Gastrocnemius medialis (tissue), 4 donors: ENCODE measurements around the gene ACSL1. TPM values are rescaled to one million over a fixed set of nuclear protein-coding genes. Genes with fewer than 3 reads are reported as not detected.

Source experiments
- ATAC-seq, 2 donors: fragments of 150-250 bp; one replicate each; pipeline ENCODE4 v1.9.1; 2016
- DNase-seq, 2 donors: peaks; one replicate each; pipeline ENCODE4 v3.0.0-alpha.2; 2019
- H3K27ac ChIP-seq, 4 donors: fragments of 200-600 bp; sonication (generic); 1 replicate in 1 of 4; 2 replicates in 3 of 4; pipeline ENCODE4 v1.5.1; 2016 to 2018; ENCODE audit warnings: mild to moderate bottlenecking in 2 of 4, moderate library complexity in 1 of 4
- H3K27me3 ChIP-seq, 3 donors: fragments of 200-600 bp; sonication (generic) in 2 of 3; 1 replicate in 1 of 3; 2 replicates in 2 of 3; pipeline versions ENCODE4 v1.5.1 to v1.6.0; 2016 to 2019; ENCODE audit warnings: mild to moderate bottlenecking in 1 of 3, moderate library complexity in 1 of 3
- H3K36me3 ChIP-seq, 2 donors: fragments of 200-600 bp; sonication (generic) in 1 of 2; one replicate each; pipeline ENCODE4 v1.5.1; 2017 to 2018
- H3K4me1 ChIP-seq, 2 donors: fragments of 200-600 bp; sonication (generic) in 1 of 2; one replicate each; pipeline ENCODE4 v1.5.1; 2016 to 2017; ENCODE audit warnings: mild to moderate bottlenecking in 2 of 2
- H3K4me3 ChIP-seq, 4 donors: fragments of 200-600 bp; sonication (generic) in 3 of 4; 1 replicate in 1 of 4; 2 replicates in 3 of 4; pipeline ENCODE4 v1.5.1; 2016 to 2019; ENCODE audit warnings: mild to moderate bottlenecking in 2 of 4
- H3K9me3 ChIP-seq, 3 donors: fragments of 200-600 bp; sonication (generic) in 2 of 3; 1 replicate in 1 of 3; 2 replicates in 2 of 3; pipeline ENCODE4 v1.5.1; 2016 to 2019
- CTCF ChIP-seq, 5 experiments: fragments of 450-650 bp in 3 of 5; fragments of 200-600 bp in 2 of 5; sonication (generic) in 2 of 5; IDR thresholded peaks in 4 of 5; conservative IDR thresholded peaks in 1 of 5; 1 replicate in 4 of 5; 2 replicates in 1 of 5; pipeline ENCODE4 v1.5.1; 2016 to 2019; ENCODE audit warnings: antibody characterized with exemption in 5 of 5, mild to moderate bottlenecking in 3 of 5, moderate library complexity in 3 of 5
- POLR2A ChIP-seq, 2 donors: fragments of 450-650 bp; IDR thresholded peaks; one replicate each; pipeline ENCODE4 v1.6.1; 2017; ENCODE audit warnings: antibody characterized with exemption in 2 of 2, mild to moderate bottlenecking in 2 of 2, moderate library complexity in 2 of 2
- in situ Hi-C, 4 donors: fragments of 200-750 bp; cut with MboI; loops; one replicate each; pipeline versions ENCODE4 v1.15.0 to v1.8.0; 2017; ENCODE audit warnings: low sequenced_read_pairs in 4 of 4
- intact Hi-C: fragments of 100-400 bp; cut with DNase I; formaldehyde crosslinking; loops from one replicate; pipeline ENCODE4 v1.15.1; 2023; ENCODE audit warnings: low total_unique reads
- total RNA-seq, 4 donors: library from RNA; depleted of rRNA; stranded (reverse); fragments of >200 nt; gene quantifications; one replicate each; pipeline versions ENCODE4 v1.1.0 to v1.2.3, GENCODE V29; 2016

ACSL1 gene
- total RNA-seq, 4 donors from 2014 or later, result 591 to 2,181 (median 1,316) TPM

- DNase-seq (no peak), ATAC-seq (no peak)
- in situ Hi-C loops (loop anchor here in 1 of 4 donors (25.0 kb wide), 1 partner anchor 783 kb away; no protein-coding TSS in a partner anchor), intact Hi-C loops (loop anchor here (1.0 kb wide), 1 partner anchor 10 kb away; no protein-coding TSS in a partner anchor)
- Histone ChIP-seq H3K9me3 (no peaks in the 10 kb centered on the region), H3K27ac (peak overlapping the region; percentile 97 to 100 (median 98)), H3K36me3 (peaks cover 0 to 50% of the 10 kb centered on the region in 2 donors), H3K4me1 (peaks cover 46 to 71% of the 10 kb centered on the region in 2 donors), H3K4me3 (peak overlapping the region; percentile 63 to 72 (median 68)), H3K27me3 (no peaks in the 10 kb centered on the region)
- TF ChIP-seq POLR2A (IDR thresholded peaks at IDR 0.05), result no peak
- TF ChIP-seq CTCF (IDR thresholded peaks at IDR 0.05 in 4 of 5, conservative IDR thresholded peaks at IDR 0.05 in 1 of 5), result no peak
Measured at GRCh38 chr4:184803874-184804273, 21.9 kb downstream of the ACSL1 start.

GRCh38 chr4:184803133-184803532 is 22.6 kb downstream of the ACSL1 start:
- no peak for TF ChIP-seq POLR2A (IDR thresholded peaks at IDR 0.05)
- no peak for TF ChIP-seq CTCF (IDR thresholded peaks at IDR 0.05 in 4 of 5, conservative IDR thresholded peaks at IDR 0.05 in 1 of 5)
- H3K4me3 ChIP-seq, result peak overlapping the region; percentile 63 to 72 (median 68)
- in situ Hi-C loops, result loop anchor here in 1 of 4 donors (25.0 kb wide), 1 partner anchor 784 kb away; no protein-coding TSS in a partner anchor

GRCh38 chr4:184802697-184803015 is 23.1 kb downstream of the ACSL1 start:
- H3K4me3 ChIP-seq, result peak overlapping the region; percentile 63 to 72 (median 68)

More at GRCh38 chr4:184803133-184803532, 22.6 kb downstream of the ACSL1 start:
- Histone ChIP-seq H3K27ac (peak overlapping the region; percentile 97 to 100 (median 98)), H3K4me1 (peaks cover 45 to 71% of the 10 kb centered on the region in 2 donors), H3K36me3 (peaks cover 0 to 58% of the 10 kb centered on the region in 2 donors), H3K9me3 (no peaks in the 10 kb centered on the region), H3K27me3 (no peaks in the 10 kb centered on the region)
- intact Hi-C loops, result loop anchor here (1.0 kb wide), 1 partner anchor 9 kb away; no protein-coding TSS in a partner anchor
- ATAC-seq, result no peak
- no peak for DNase-seq

GRCh38 chr4:184801781-184802696 is 23.7 kb downstream of the ACSL1 start:
- ATAC-seq (no peak), DNase-seq (no peak)
- Histone ChIP-seq H3K4me3 (peak overlapping the region; percentile 63 to 72 (median 68)), H3K36me3 (peaks cover 0 to 68% of the 10 kb centered on the region in 2 donors), H3K4me1 (peaks cover 44 to 73% of the 10 kb centered on the region in 2 donors), H3K27ac (peak overlapping the region; percentile 97 to 100 (median 98)), H3K9me3 (no peaks in the 10 kb centered on the region), H3K27me3 (no peaks in the 10 kb centered on the region)
- TF ChIP-seq CTCF (IDR thresholded peaks at IDR 0.05 in 4 of 5, conservative IDR thresholded peaks at IDR 0.05 in 1 of 5) (no peak), POLR2A (IDR thresholded peaks at IDR 0.05) (no peak)
- intact Hi-C loops (no loop called here), in situ Hi-C loops (loop anchor here in 1 of 4 donors (25.0 kb wide), 1 partner anchor 785 kb away; no protein-coding TSS in a partner anchor)

More at GRCh38 chr4:184802697-184803015, 23.1 kb downstream of the ACSL1 start:
- DNase-seq (no peak), ATAC-seq (no peak)
- H3K4me1 ChIP-seq, result peaks cover 44 to 73% of the 10 kb centered on the region in 2 donors
- intact Hi-C loops (loop anchor here (1.0 kb wide), 1 partner anchor 8 kb away; no protein-coding TSS in a partner anchor), in situ Hi-C loops (loop anchor here in 1 of 4 donors (25.0 kb wide), 1 partner anchor 785 kb away; no protein-coding TSS in a partner anchor)
- H3K36me3 ChIP-seq, result peaks cover 0 to 62% of the 10 kb centered on the region in 2 donors
- H3K27me3 ChIP-seq, result no peaks in the 10 kb centered on the region
- no peaks in the 10 kb centered on the region for H3K9me3 ChIP-seq
- peak overlapping the region; percentile 97 to 100 (median 98) for H3K27ac ChIP-seq
- TF ChIP-seq POLR2A (IDR thresholded peaks at IDR 0.05) (no peak), CTCF (IDR thresholded peaks at IDR 0.05 in 4 of 5, conservative IDR thresholded peaks at IDR 0.05 in 1 of 5) (no peak)
